OCI-LY7 (cell line): ENCODE data around the gene RAF1. TPM values are rescaled to one million over a fixed set of nuclear protein-coding genes. Genes with fewer than 3 reads are reported as not detected.

Experiments
- BruUV-seq: library from RNA; stranded (reverse); fragments of 400-500 nt; replicated peaks from 2 replicates; lab custom pipeline; 2021; lab: Mats Ljungman, UMichigan
- CTCF ChIA-PET: fragments of 300-600 bp; sonication (Branson Sonifier 250); formaldehyde crosslinking; loops from one replicate; lab custom pipeline; 2022; ENCODE audit warnings: antibody characterized with exemption; ENCODE audit not compliant: unreplicated experiment; lab: Charles Lee
- POLR2A ChIA-PET: fragments of 300-600 bp; sonication (Branson Sonifier 250); formaldehyde crosslinking; loops from one replicate; lab custom pipeline; 2022; ENCODE audit warnings: antibody characterized with exemption; lab: Charles Lee
- DNase-seq: peaks from one replicate; pipeline ENCODE4 v3.0.0-alpha.2; 2015; ENCODE audit warnings: low spot score
- H2AFZ ChIP-seq: fragments of 200-600 bp; sonication (generic), shearing (Covaris generic); 2 replicates; pipeline ENCODE4 v1.6.1; 2014; ENCODE audit warnings: mild to moderate bottlenecking, antibody characterized with exemption, low read length, moderate library complexity
- H3K27ac ChIP-seq: fragments of 200-600 bp; sonication (generic); 2 replicates; pipeline ENCODE4 v1.5.1; 2014; ENCODE audit warnings: mixed run types, low read depth, mild to moderate bottlenecking, moderate library complexity, low read length, inconsistent platforms; ENCODE audit not compliant: poor library complexity, severe bottlenecking
- H3K36me3 ChIP-seq: fragments of 200-600 bp; sonication (generic); 2 replicates; pipeline ENCODE4 v1.6.1; 2014; ENCODE audit warnings: mild to moderate bottlenecking, antibody characterized with exemption, low read length, moderate library complexity, mixed read lengths; ENCODE audit not compliant: insufficient read depth
- H3K4me1 ChIP-seq: fragments of 200-600 bp; sonication (generic); 2 replicates; pipeline ENCODE4 v1.5.1; 2014; ENCODE audit warnings: mild to moderate bottlenecking, low read length; ENCODE audit not compliant: insufficient read depth, poor library complexity, severe bottlenecking
- H3K4me2 ChIP-seq: fragments of 200-600 bp; sonication (generic); 2 replicates; pipeline ENCODE4 v1.6.1; 2014; ENCODE audit warnings: mild to moderate bottlenecking, low read length
- H3K4me3 ChIP-seq: fragments of 200-600 bp; sonication (generic); 2 replicates; pipeline ENCODE4 v1.5.1; 2014; ENCODE audit warnings: mild to moderate bottlenecking, low read depth, low read length; ENCODE audit not compliant: poor library complexity, severe bottlenecking
- H3K79me2 ChIP-seq: fragments of 200-600 bp; sonication (generic); 2 replicates; pipeline ENCODE4 v1.6.1; 2016; ENCODE audit warnings: low read depth, mild to moderate bottlenecking, low read length, moderate library complexity, mixed read lengths; ENCODE audit not compliant: insufficient read depth
- H3K9me2 ChIP-seq: fragments of 200-600 bp; sonication (generic); 2 replicates; pipeline ENCODE4 v1.6.1; 2016; ENCODE audit warnings: mild to moderate bottlenecking, low read length, mixed read lengths; ENCODE audit not compliant: insufficient read depth
- H3K9me3 ChIP-seq: fragments of 200-600 bp; sonication (generic); 2 replicates; pipeline ENCODE4 v1.6.1; 2014; ENCODE audit warnings: mild to moderate bottlenecking, mixed run types, low read length, mixed read lengths
- H4K20me1 ChIP-seq: fragments of 200-600 bp; sonication (generic); 2 replicates; pipeline ENCODE4 v1.6.1; 2014; ENCODE audit warnings: mild to moderate bottlenecking, antibody characterized with exemption, low read length, moderate library complexity, mixed read lengths; ENCODE audit not compliant: insufficient read depth
- CTCF ChIP-seq: fragments of 200-600 bp; sonication (generic); conservative IDR thresholded peaks from 2 replicates; pipeline ENCODE4 v1.5.1; 2014; ENCODE audit warnings: mild to moderate bottlenecking, antibody characterized with exemption, low read length, moderate library complexity, mixed read lengths
- EZH2phosphoT487 ChIP-seq: fragments of 200-600 bp; sonication (generic); IDR thresholded peaks from 2 replicates; pipeline ENCODE4 v1.6.1; 2018; ENCODE audit warnings: low read depth, borderline replicate concordance, mild to moderate bottlenecking, mixed run types, antibody characterized with exemption, low read length, moderate library complexity, mixed read lengths
- intact Hi-C: fragments of 100-400 bp; cut with micrococcal nuclease; formaldehyde crosslinking; loops from one replicate; pipeline ENCODE4 v1.10.0; 2022; ENCODE audit not compliant: unreplicated experiment
- total RNA-seq, 2 experiments: library from RNA; depleted of rRNA in 1 of 2; stranded (reverse); fragments of >200 nt in 1 of 2; shearing (Covaris generic) in 1 of 2; gene quantifications; 2 replicates each; pipeline ENCODE4 v1.2.3, GENCODE V29; 2014 to 2022

The RAF1 gene
- total RNA-seq, 2 experiments from 2014 or later = 88.0 to 90.8 TPM

- POLR2A ChIA-PET = interaction anchor here (1.1 to 1.4 kb wide), 2 partner anchors 8 to 15 kb away, joined by 4 to 6 read pairs; no protein-coding TSS in a partner anchor
- no peak for TF ChIP-seq EZH2phosphoT487
- no peak for TF ChIP-seq CTCF
Measured at GRCh38 chr3:12593473-12593872, 70.4 kb downstream of the RAF1 start.

DNA sequence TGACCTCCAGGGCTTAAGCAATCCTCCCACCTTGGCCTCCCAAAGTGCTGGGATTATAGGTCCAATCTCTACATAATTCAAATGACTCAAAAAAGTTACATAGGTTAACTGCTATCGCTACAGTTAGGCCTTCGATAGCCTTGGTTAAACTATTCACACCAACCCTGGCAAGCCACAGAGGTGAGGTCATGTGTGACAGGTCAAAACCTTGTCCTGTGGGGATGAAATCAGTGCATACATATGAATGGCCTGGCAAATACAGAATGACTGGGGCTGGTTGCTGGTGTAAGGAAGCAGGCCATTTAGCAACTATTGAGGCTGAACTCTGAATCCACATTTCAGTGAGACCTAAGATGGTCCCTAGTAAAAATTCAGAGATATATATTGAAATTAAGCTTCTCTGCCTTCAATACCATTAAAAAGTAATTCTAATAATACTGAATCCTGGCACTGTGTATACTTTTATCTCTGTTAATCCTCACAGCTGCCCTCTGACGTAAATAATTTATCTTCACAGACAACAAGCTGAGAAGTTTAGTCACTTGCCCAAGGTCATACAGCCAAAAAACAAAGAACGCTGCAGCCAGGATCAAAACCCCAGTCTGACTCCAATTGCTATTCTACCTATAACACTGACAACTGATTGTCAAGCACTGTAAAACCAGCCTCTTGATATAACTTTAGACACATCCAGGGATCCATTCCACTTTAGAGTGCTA lies 71.8 kb downstream of the RAF1 start:
- POLR2A ChIA-PET = interaction anchor here (1.1 kb wide), 1 partner anchor 14 kb away, joined by 6 read pairs; no protein-coding TSS in a partner anchor
- no peaks in the 10 kb centered on the region for H3K9me3 ChIP-seq
- no peaks in the 10 kb centered on the region for H3K79me2 ChIP-seq
- DNase-seq = no peak
- no peak overlapping the region for H3K27ac ChIP-seq
- no peaks in the 10 kb centered on the region for H3K9me2 ChIP-seq
- intact Hi-C loops = no loop called here
- no peaks in the 10 kb centered on the region for H3K4me1 ChIP-seq
- no peaks in the 10 kb centered on the region; the same call in 1 of the 2 replicates for H4K20me1 ChIP-seq
- H2AFZ ChIP-seq = no peak overlapping the region
- peaks cover 88% of the 10 kb centered on the region for H3K36me3 ChIP-seq
- no peak overlapping the region for H3K4me2 ChIP-seq
- CTCF ChIA-PET = no interaction called here
- TF ChIP-seq CTCF = no peak
- no peak for TF ChIP-seq EZH2phosphoT487
- no peak overlapping the region for H3K4me3 ChIP-seq
- BruUV-seq = no TSS peak

More at GRCh38 chr3:12593473-12593872, 70.4 kb downstream of the RAF1 start:
- no peaks in the 10 kb centered on the region for H3K79me2 ChIP-seq
- H3K4me1 ChIP-seq = no peaks in the 10 kb centered on the region
- H4K20me1 ChIP-seq = no peaks in the 10 kb centered on the region; the same call in 1 of the 2 replicates
- no peaks in the 10 kb centered on the region for H3K9me2 ChIP-seq
- H2AFZ ChIP-seq = no peak overlapping the region
- H3K36me3 ChIP-seq = peaks cover 88% of the 10 kb centered on the region
- intact Hi-C loops = no loop called here
- no peak overlapping the region for H3K4me3 ChIP-seq
- no peak overlapping the region for H3K27ac ChIP-seq
- no peak overlapping the region for H3K4me2 ChIP-seq
- no TSS peak for BruUV-seq
- no peaks in the 10 kb centered on the region for H3K9me3 ChIP-seq
- DNase-seq = no peak
- CTCF ChIA-PET = no interaction called here

GRCh38 chr3:12591456-12591855 lies 72.5 kb downstream of the RAF1 start:
- Histone ChIP-seq H3K4me2 (no peak overlapping the region), H3K4me3 (no peak overlapping the region), H2AFZ (no peak overlapping the region), H3K36me3 (peaks cover 88% of the 10 kb centered on the region), H3K9me3 (no peaks in the 10 kb centered on the region), H3K79me2 (no peaks in the 10 kb centered on the region), H3K9me2 (no peaks in the 10 kb centered on the region), H3K27ac (no peak overlapping the region), H3K4me1 (no peaks in the 10 kb centered on the region), H4K20me1 (no peaks in the 10 kb centered on the region; the same call in 1 of the 2 replicates)
- CTCF ChIA-PET = no interaction called here
- intact Hi-C loops = no loop called here
- BruUV-seq = no TSS peak
- no peak for DNase-seq
- POLR2A ChIA-PET = no interaction called here
- no peak for TF ChIP-seq CTCF
- no peak for TF ChIP-seq EZH2phosphoT487
